ENCODE results near the gene RABEP1. TPM values are rescaled to one million over a fixed set of nuclear protein-coding genes. Genes with fewer than 3 reads are reported as not detected.

Gene RABEP1
- total RNA-seq, 2 experiments from 2014 or later, result 27.4 to 31.8 TPM

DNA sequence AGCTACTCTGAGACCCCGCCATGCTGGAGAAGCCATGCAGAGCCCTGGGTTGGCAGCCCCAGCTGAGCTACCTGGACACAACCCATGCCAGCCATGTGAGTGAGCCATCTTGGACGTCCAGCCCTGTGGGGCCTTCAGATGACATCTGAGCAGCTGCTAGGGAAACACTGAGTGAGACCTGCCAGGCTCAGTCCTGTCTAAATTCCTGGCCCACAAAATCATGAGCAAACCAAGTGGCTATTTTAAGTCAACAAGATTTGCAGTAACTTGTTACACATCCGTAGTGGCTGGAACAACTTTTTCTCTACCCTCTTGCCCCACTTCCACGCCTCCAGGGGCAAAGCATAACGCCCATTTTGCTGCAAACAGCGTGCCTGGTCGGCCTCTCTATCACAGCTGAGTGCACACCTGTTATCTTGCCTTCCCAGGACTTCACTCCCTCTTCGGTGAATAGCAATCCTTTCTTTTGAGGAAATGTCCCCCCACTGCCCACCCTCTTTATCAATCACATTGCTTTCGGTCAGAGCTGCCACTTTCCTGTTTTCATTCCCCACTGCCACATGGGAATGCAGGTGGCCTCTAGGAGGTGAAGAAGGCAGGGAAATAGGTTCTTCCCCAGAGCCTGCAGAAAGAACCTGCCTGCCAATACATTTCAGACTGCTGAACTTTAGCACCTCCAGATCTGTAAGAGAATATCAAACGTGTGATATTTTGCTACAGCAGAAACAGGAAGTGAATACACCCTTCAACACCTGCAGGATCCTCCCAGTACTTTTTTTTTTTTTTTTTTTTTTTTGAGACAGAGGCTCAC lies 40.0 kb upstream of the RABEP1 start:
- Histone ChIP-seq H3K4me1 (ENCODE audit: insufficient read depth, low read length) (peaks cover 41% of the 10 kb centered on the region), H3K9me3 (ENCODE audit: control insufficient read depth in 1 of 2, insufficient read depth in 1 of 2, low read length in 2 of 2) (no peaks in the 10 kb centered on the region), H3K27ac (ENCODE audit: low read depth in 1 of 2, low read length in 2 of 2) (peak overlapping the region; percentile 71), H3K4me3 (ENCODE audit: low read length) (no peak overlapping the region), H3K27me3 (ENCODE audit: control insufficient read depth in 1 of 2, insufficient read depth in 2 of 2, low read length in 2 of 2) (no peaks in the 10 kb centered on the region), H3K36me3 (ENCODE audit: insufficient read depth, low read length) (no peaks in the 10 kb centered on the region)
- CTCF ChIA-PET, result no interaction called here
- POLR2A ChIA-PET, result interaction anchor here (0.6 to 1.3 kb wide), 6 partner anchors 19 to 177 kb away, joined by 3 to 6 read pairs (median 3); partner anchors contain the start of genes NUP88, RPAIN and ZNF594
- peak; percentile 96 for ATAC-seq (ENCODE audit: poor library complexity)
- TF ChIP-seq, protein P1, sequence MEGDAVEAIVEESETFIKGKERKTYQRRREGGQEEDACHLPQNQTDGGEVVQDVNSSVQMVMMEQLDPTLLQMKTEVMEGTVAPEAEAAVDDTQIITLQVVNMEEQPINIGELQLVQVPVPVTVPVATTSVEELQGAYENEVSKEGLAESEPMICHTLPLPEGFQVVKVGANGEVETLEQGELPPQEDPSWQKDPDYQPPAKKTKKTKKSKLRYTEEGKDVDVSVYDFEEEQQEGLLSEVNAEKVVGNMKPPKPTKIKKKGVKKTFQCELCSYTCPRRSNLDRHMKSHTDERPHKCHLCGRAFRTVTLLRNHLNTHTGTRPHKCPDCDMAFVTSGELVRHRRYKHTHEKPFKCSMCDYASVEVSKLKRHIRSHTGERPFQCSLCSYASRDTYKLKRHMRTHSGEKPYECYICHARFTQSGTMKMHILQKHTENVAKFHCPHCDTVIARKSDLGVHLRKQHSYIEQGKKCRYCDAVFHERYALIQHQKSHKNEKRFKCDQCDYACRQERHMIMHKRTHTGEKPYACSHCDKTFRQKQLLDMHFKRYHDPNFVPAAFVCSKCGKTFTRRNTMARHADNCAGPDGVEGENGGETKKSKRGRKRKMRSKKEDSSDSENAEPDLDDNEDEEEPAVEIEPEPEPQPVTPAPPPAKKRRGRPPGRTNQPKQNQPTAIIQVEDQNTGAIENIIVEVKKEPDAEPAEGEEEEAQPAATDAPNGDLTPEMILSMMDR (IDR thresholded peaks at IDR 0.05), result no peak
- peak in 7 of 14 experiments; percentile 7 to 79 (median 42) for DNase-seq
- Mint-ChIP-seq H3K4me1 (ENCODE audit: low read depth) (peaks cover 44% of the 10 kb centered on the region), H3K4me3 (peak overlapping the region; percentile 78), H3K9me3 (no peaks in the 10 kb centered on the region), H3K27ac (peak overlapping the region; percentile 95), H3K27me3 (no peaks in the 10 kb centered on the region), H3K36me3 (ENCODE audit: low read depth) (no peaks in the 10 kb centered on the region)
- intact Hi-C loops (cut with DNase I, micrococcal nuclease), result loop anchor here (5.0 to 10.0 kb wide), 2 partner anchors 40 to 1183 kb away; partner anchors contain the start of gene RABEP1 (in 1 of the 2)

DNA sequence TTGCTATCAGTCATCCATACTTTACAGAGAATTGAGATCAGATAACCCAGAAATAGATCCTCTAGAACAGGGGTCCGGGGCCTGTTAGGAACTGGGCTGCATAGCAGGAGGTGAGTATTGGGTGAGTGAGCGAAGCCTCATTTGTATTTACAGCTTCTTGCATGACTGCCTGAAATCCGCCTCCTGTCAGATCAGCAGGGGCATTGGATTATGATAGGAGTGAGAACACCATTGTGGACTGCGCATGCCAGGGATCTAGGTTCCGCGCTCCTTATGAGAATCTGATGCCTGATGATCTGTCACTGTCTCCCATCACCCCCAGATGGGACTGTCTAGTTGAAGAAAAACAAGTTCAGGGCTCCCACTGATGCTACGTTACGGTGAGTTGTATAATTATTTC lies 34.5 kb upstream of the RABEP1 start:
- H3K9me3 ChIP-seq (ENCODE audit: control insufficient read depth in 1 of 2, insufficient read depth in 1 of 2, low read length in 2 of 2), result no peaks in the 10 kb centered on the region
- POLR2A ChIA-PET, result no interaction called here
- intact Hi-C loops (cut with DNase I, micrococcal nuclease), result loop anchor here (5.0 to 10.0 kb wide), 3 partner anchors 35 to 1177 kb away; partner anchors contain the start of gene RABEP1 (in 1 of the 2)
- H3K4me1 ChIP-seq (ENCODE audit: insufficient read depth, low read length), result peaks cover 21% of the 10 kb centered on the region
- no peaks in the 10 kb centered on the region for H3K27me3 ChIP-seq (ENCODE audit: control insufficient read depth in 1 of 2, insufficient read depth in 2 of 2, low read length in 2 of 2)
- no peak for DNase-seq
- TF ChIP-seq, protein P1 (IDR thresholded peaks at IDR 0.05), result no peak
- Mint-ChIP-seq H3K27ac (no peak overlapping the region), H3K27me3 (no peaks in the 10 kb centered on the region), H3K4me3 (no peak overlapping the region), H3K36me3 (ENCODE audit: low read depth) (no peaks in the 10 kb centered on the region), H3K9me3 (no peaks in the 10 kb centered on the region), H3K4me1 (ENCODE audit: low read depth) (peaks cover 19% of the 10 kb centered on the region)
- CTCF ChIA-PET, result interaction anchor here (0.8 to 1.5 kb wide), 2 partner anchors 50 to 192 kb away, joined by 3 to 4 read pairs; partner anchors contain the start of gene C1QBP
- no peak for ATAC-seq (ENCODE audit: poor library complexity)
- H3K27ac ChIP-seq (ENCODE audit: low read depth in 1 of 2, low read length in 2 of 2), result no peak overlapping the region
- no peaks in the 10 kb centered on the region for H3K36me3 ChIP-seq (ENCODE audit: insufficient read depth, low read length)
- no peak overlapping the region for H3K4me3 ChIP-seq (ENCODE audit: low read length)

DNA sequence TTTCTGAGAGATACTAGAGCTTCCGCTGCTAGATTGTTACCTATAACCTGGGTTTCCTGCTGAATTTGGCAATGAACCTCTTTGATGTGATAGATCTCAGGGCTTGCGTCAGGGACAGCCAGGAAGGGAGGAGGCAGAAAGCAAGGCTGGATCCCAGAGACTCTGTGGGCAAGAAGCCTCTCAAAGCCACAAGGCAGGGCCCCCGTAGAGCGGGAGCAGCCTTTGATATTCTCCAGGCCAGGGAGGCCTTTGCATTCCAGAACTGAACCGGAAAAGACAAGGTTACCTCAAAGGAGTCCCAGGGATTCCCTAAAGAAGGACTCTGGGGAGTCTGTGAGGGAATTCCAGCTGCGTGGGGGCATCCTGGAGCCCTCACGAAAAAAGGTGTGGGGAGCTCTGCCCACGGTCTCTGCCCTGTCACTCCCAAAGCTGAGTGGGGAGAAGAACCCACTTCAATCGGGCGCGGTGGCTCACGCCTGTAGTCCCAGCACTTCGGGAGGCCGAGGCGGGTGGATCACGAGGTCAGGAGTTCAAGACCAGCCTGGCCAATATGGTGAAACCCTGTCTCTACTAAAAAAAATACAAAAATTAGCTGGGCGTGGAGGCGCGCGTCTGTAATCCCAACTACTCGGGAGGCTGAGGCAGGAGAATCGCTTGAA lies 33.1 kb upstream of the RABEP1 start:
- H3K4me1 Mint-ChIP-seq (ENCODE audit: low read depth), result peaks cover 10% of the 10 kb centered on the region
- no peak overlapping the region for H3K27ac Mint-ChIP-seq
- ATAC-seq (ENCODE audit: poor library complexity) (peak; percentile 21), DNase-seq (no peak)
- H3K4me3 ChIP-seq (ENCODE audit: low read length), result no peak overlapping the region
- ChIA-PET POLR2A (interaction anchor here (0.6 kb wide), 2 partner anchors 40 to 222 kb away, joined by 3 to 4 read pairs; no protein-coding TSS in a partner anchor), CTCF (interaction anchor here (0.7 to 1.5 kb wide), 7 partner anchors 18 to 713 kb away, joined by 3 to 5 read pairs (median 3); partner anchors contain the start of gene C1QBP)
- no peaks in the 10 kb centered on the region for H3K9me3 Mint-ChIP-seq
- H3K4me3 Mint-ChIP-seq, result no peak overlapping the region
- peaks cover 11% of the 10 kb centered on the region for H3K4me1 ChIP-seq (ENCODE audit: insufficient read depth, low read length)
- H3K27ac ChIP-seq (ENCODE audit: low read depth in 1 of 2, low read length in 2 of 2), result no peak overlapping the region
- no peaks in the 10 kb centered on the region for H3K27me3 ChIP-seq (ENCODE audit: control insufficient read depth in 1 of 2, insufficient read depth in 2 of 2, low read length in 2 of 2)
- TF ChIP-seq, protein P1 (IDR thresholded peaks at IDR 0.05), result no peak
- no peaks in the 10 kb centered on the region for H3K9me3 ChIP-seq (ENCODE audit: control insufficient read depth in 1 of 2, insufficient read depth in 1 of 2, low read length in 2 of 2)
- intact Hi-C loops (cut with DNase I, micrococcal nuclease), result loop anchor here (1.0 to 10.0 kb wide), 5 partner anchors 33 to 1176 kb away; partner anchors contain the start of genes C1QBP (in 1 of the 2) and RABEP1 (in 1 of the 2)
- no peaks in the 10 kb centered on the region for H3K36me3 ChIP-seq (ENCODE audit: insufficient read depth, low read length)
- no peaks in the 10 kb centered on the region for H3K27me3 Mint-ChIP-seq
- H3K36me3 Mint-ChIP-seq (ENCODE audit: low read depth), result no peaks in the 10 kb centered on the region
